Measurements from ENCODE around the gene WNT7B. TPM values are rescaled to one million over a fixed set of nuclear protein-coding genes. Genes with fewer than 3 reads are reported as not detected.

WNT7B gene
- total RNA-seq, 1 experiment from 2014 or later = 0.57 TPM

- no peaks in the 10 kb centered on the region for H3K9me3 ChIP-seq
- H3K27me3 Mint-ChIP-seq (ENCODE audit: insufficient read depth, unreplicated experiment) = no peaks in the 10 kb centered on the region
- no peak for DNase-seq
- POLR2A ChIA-PET = no interaction called here
- H3K4me3 ChIP-seq (ENCODE audit: low read depth, low read length) = no peak overlapping the region
- no peaks in the 10 kb centered on the region for H3K4me1 Mint-ChIP-seq (ENCODE audit: low read depth, unreplicated experiment)
- no peak overlapping the region for H3K27ac Mint-ChIP-seq (ENCODE audit: unreplicated experiment)
- no peaks in the 10 kb centered on the region for H3K36me3 ChIP-seq (ENCODE audit: control insufficient read depth, insufficient read depth, low read length)
- no peak overlapping the region for H3K4me3 Mint-ChIP-seq (ENCODE audit: unreplicated experiment)
- no TSS peak for BruUV-seq (replicated peaks)
- intact Hi-C loops (cut with micrococcal nuclease; ENCODE audit: unreplicated experiment) = no loop called here
- H3K9me3 Mint-ChIP-seq (ENCODE audit: unreplicated experiment) = no peaks in the 10 kb centered on the region
- H3K4me1 ChIP-seq = peaks cover 8% of the 10 kb centered on the region; the same call in 1 of the 2 replicates
- no peaks in the 10 kb centered on the region for H3K36me3 Mint-ChIP-seq (ENCODE audit: insufficient read depth, unreplicated experiment)
- TF ChIP-seq CTCF (IDR thresholded peaks at IDR 0.05; ENCODE audit: insufficient read depth in 1 of 2, low read depth in 1 of 2, low read length in 1 of 2, severe bottlenecking in 1 of 2, unreplicated experiment in 1 of 2) = no peak
- CTCF ChIA-PET = interaction anchor here (2.8 to 4.2 kb wide), 2 partner anchors 9 to 112 kb away, joined by 33 to 97 read pairs; no protein-coding TSS in a partner anchor
- no peaks in the 10 kb centered on the region for H3K27me3 ChIP-seq (replicated peaks; ENCODE audit: control insufficient read depth, insufficient read depth, low read length)
Observed at GRCh38 chr22:46004105-46004866, 27.3 kb upstream of the WNT7B start.

GRCh38 chr22:46003271-46004091 lies 26.5 kb upstream of the WNT7B start:
- H3K4me3 Mint-ChIP-seq (ENCODE audit: unreplicated experiment) = no peak overlapping the region
- H3K36me3 ChIP-seq (ENCODE audit: control insufficient read depth, insufficient read depth, low read length) = no peaks in the 10 kb centered on the region
- BruUV-seq (replicated peaks) = no TSS peak
- H3K27ac Mint-ChIP-seq (ENCODE audit: unreplicated experiment) = no peak overlapping the region
- ChIA-PET CTCF (no interaction called here), POLR2A (no interaction called here)
- H3K4me1 Mint-ChIP-seq (ENCODE audit: low read depth, unreplicated experiment) = no peaks in the 10 kb centered on the region
- DNase-seq = no peak
- no peaks in the 10 kb centered on the region for H3K27me3 Mint-ChIP-seq (ENCODE audit: insufficient read depth, unreplicated experiment)
- TF ChIP-seq CTCF (IDR thresholded peaks at IDR 0.05; ENCODE audit: insufficient read depth in 1 of 2, low read depth in 1 of 2, low read length in 1 of 2, severe bottlenecking in 1 of 2, unreplicated experiment in 1 of 2) = no peak
- H3K4me3 ChIP-seq (ENCODE audit: low read depth, low read length) = no peak overlapping the region
- H3K36me3 Mint-ChIP-seq (ENCODE audit: insufficient read depth, unreplicated experiment) = no peaks in the 10 kb centered on the region
- intact Hi-C loops (cut with micrococcal nuclease; ENCODE audit: unreplicated experiment) = no loop called here
- no peaks in the 10 kb centered on the region for H3K9me3 ChIP-seq
- H3K4me1 ChIP-seq = peaks cover 8% of the 10 kb centered on the region; the same call in 1 of the 2 replicates
- H3K9me3 Mint-ChIP-seq (ENCODE audit: unreplicated experiment) = no peaks in the 10 kb centered on the region
- H3K27me3 ChIP-seq (replicated peaks; ENCODE audit: control insufficient read depth, insufficient read depth, low read length) = no peaks in the 10 kb centered on the region

GRCh38 chr22:46002757-46003270 lies 25.9 kb upstream of the WNT7B start:
- Mint-ChIP-seq H3K4me1 (ENCODE audit: low read depth, unreplicated experiment) (no peaks in the 10 kb centered on the region), H3K9me3 (ENCODE audit: unreplicated experiment) (no peaks in the 10 kb centered on the region), H3K27ac (ENCODE audit: unreplicated experiment) (no peak overlapping the region), H3K36me3 (ENCODE audit: insufficient read depth, unreplicated experiment) (no peaks in the 10 kb centered on the region), H3K27me3 (ENCODE audit: insufficient read depth, unreplicated experiment) (no peaks in the 10 kb centered on the region), H3K4me3 (ENCODE audit: unreplicated experiment) (no peak overlapping the region)
- no peak for TF ChIP-seq CTCF (IDR thresholded peaks at IDR 0.05; ENCODE audit: insufficient read depth in 1 of 2, low read depth in 1 of 2, low read length in 1 of 2, severe bottlenecking in 1 of 2, unreplicated experiment in 1 of 2)
- BruUV-seq (replicated peaks) = no TSS peak
- Histone ChIP-seq H3K4me3 (ENCODE audit: low read depth, low read length) (no peak overlapping the region), H3K9me3 (no peaks in the 10 kb centered on the region), H3K36me3 (ENCODE audit: control insufficient read depth, insufficient read depth, low read length) (no peaks in the 10 kb centered on the region), H3K4me1 (peaks cover 8% of the 10 kb centered on the region; the same call in 1 of the 2 replicates), H3K27me3 (replicated peaks; ENCODE audit: control insufficient read depth, insufficient read depth, low read length) (no peaks in the 10 kb centered on the region)
- intact Hi-C loops (cut with micrococcal nuclease; ENCODE audit: unreplicated experiment) = no loop called here
- CTCF ChIA-PET = interaction anchor here (0.6 kb wide), 1 partner anchor 117 kb away, joined by 3 read pairs; no protein-coding TSS in a partner anchor
- POLR2A ChIA-PET = no interaction called here
- DNase-seq = no peak

Measured in Caco-2 (cell line).